GM18511 (cell line): Measurements from ENCODE around the gene MATCAP1.

Source experiments
- ATAC-seq: cut with Tn5 transposase; IDR thresholded peaks from one replicate; pipeline ENCODE4 v1.9.1; 2021; ENCODE audit warnings: mild to moderate bottlenecking, moderate library complexity; ENCODE audit not compliant: unreplicated experiment

MATCAP1 gene

DNA sequence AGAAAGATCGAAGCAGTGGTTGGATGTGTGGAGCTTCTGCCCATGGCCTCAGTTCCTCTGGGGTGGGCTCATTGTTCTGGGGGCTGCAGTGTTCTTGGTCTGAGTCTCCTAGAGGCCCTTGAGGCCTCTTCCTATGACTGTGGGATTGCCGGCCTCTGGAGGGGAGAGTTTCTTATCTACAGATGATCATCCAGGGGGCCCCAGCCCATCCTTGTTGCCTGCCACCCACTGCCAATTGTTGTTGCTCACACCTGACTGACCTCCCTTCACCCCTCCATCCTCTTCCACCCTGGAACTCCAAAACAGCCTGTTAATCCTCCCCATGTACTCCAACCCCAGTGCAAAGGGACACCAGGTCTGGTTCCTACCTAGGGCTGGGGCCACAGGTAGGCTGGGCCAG lies 38.8 kb downstream of the MATCAP1 start:
- no peak for ATAC-seq

DNA sequence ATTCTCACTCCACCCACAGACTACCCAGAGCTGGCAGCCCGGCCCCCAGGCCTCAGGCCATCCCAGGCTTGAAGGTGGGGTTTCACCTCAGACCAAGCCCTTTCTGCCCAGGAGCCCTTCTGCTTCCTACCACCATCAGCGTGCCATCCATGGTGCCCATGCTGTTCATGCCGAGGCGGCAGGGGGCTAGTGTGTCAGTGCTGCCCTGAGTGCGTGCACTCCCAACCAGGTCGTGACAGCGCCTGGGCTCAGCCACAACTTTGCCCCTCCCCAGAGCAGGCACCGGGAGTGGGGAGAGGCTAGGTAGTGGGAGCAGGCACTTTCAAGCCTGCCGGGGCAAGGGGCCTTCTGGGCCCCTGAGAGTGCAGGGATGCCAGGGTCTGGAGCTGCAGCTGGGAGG lies 41.4 kb downstream of the MATCAP1 start:
- ATAC-seq = no peak

DNA sequence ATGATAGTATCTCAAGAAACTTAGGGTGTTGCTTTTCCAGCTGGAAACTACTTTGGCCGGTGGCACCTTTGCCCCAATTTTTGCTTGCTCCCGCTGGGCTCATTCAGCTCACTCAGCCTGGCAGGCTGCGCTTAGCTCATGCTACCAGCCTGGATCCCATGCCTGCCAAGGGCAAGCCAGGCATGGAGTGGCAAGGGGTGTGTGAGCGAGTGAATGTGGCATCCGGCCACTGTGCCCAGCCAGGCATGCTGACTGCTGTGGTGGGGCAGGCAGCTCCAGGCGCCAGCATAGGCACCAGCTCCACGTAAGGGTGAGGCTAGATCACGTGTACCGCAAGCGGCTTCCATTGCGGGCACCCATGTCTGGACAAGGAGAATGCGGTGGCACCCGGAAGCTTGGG lies 42.4 kb downstream of the MATCAP1 start:
- ATAC-seq = no peak

DNA sequence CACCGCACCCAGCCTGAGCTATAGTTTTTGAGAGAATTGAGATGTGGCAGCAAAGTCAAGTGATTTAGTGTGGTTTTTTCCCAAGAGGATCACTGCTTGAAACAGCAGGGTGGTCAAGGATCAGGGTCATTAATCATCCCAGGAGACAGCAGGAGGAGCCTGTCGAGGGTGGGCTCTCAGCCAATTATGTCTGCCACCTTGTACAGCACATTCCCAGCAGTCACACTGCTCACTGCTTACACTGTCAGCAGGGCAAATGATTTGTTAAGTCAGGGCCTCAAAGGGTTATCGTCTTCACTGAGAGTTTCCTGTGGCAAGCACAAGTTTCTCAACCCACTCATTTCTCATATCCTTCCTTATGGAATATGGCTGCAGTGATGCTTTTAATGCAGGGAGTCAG lies 46.2 kb downstream of the MATCAP1 start:
- no peak for ATAC-seq

DNA sequence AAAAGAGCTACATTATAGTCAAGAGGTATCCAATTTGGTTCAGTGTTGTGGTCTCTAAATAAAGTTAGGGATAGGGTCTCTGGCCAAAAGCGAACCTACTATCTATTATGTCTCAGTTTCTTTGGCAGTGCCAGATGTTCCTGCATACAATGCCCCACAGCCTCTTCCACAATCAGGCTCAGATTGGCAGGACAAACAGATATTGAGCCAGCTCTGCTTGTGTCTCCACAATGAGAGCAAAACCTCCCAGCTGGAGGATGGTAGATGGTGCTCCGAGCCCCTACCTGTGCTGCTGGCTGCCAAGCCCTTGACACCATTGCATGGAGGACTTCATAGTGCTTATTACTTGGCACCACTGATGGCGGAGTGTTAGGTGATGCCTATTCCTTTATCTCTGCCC lies 54.3 kb downstream of the MATCAP1 start:
- no peak for ATAC-seq

DNA sequence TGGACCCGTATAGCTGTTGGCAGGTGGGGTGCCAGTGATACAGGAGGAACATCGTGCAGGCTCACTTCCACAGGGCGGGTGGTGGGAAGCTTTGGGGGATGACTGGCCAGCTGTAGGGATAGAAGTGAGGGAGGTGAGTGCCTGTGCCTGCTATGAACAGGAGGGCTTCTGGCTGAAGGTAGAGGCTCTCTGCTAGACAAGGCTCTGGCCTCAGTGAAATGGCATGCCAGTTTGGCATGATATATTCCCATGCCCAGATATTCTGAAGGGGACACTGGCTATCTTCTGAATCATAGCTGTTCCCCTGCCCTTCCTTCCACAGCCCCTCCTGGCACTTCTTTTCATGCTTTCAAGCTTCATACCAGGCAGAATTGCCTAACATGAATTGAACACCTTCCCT lies 54.9 kb downstream of the MATCAP1 start:
- no peak for ATAC-seq

DNA sequence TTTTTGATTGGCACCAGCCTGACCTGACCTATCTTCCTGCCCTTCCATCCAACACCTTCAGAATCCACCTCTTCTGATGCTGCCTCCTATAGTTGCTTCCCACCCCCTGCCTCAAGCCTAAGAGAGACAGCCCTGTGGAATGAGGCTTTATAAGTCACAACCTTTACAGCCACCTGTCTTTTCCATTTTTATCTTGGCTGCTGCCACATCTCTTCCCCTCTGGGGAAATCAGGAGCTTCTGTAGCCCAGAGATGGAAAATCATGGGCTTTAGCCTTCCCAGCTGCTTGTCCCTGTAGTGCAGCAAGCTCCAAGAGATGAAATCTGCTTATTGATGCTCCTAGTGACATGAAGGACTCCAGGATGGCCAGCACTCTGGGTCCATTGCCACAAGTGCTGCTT lies 55.3 kb downstream of the MATCAP1 start:
- no peak for ATAC-seq
